Measurements from ENCODE around the gene NAMPT. TPM values are rescaled to one million over a fixed set of nuclear protein-coding genes. Genes with fewer than 3 reads are reported as not detected.
"Not testable (repeated sequence)": the region's sequence is repeated elsewhere in the genome, so short reads cannot be mapped to it uniquely, and the experiment has no call there.

Gene NAMPT
- total RNA-seq, 2 experiments from 2014 or later, result 790 to 812 TPM

GRCh38 chr7:106329408-106329807, 44.6 kb upstream of the NAMPT start:
- DNase-seq (no peak), ATAC-seq (no peak)
- intact Hi-C loops (cut with micrococcal nuclease), result no loop called here
- Mint-ChIP-seq H3K27ac (no peak overlapping the region), H3K9me3 (no peaks in the 10 kb centered on the region), H3K4me3 (no peak overlapping the region), H3K27me3 (peaks cover 15% of the 10 kb centered on the region), H3K36me3 (ENCODE audit: low read depth) (no peaks in the 10 kb centered on the region), H3K4me1 (ENCODE audit: low read depth) (peaks cover 19% of the 10 kb centered on the region)
- TF ChIP-seq CTCF (IDR thresholded peaks at IDR 0.05), result no peak
- ChIA-PET CTCF (interaction anchor here (1.0 kb wide), 1 partner anchor 11 kb away, joined by 3 read pairs; no protein-coding TSS in a partner anchor), POLR2A (interaction anchor here (0.9 kb wide), 1 partner anchor 13 kb away, joined by 3 read pairs; no protein-coding TSS in a partner anchor)

- H3K4me3 Mint-ChIP-seq, result no peak overlapping the region
- intact Hi-C loops (cut with micrococcal nuclease), result no loop called here
- CTCF ChIA-PET, result no interaction called here
- peaks cover 14% of the 10 kb centered on the region for H3K27me3 Mint-ChIP-seq
- H3K9me3 Mint-ChIP-seq, result no peaks in the 10 kb centered on the region
- DNase-seq (no peak), ATAC-seq (no peak)
- H3K36me3 Mint-ChIP-seq (ENCODE audit: low read depth), result no peaks in the 10 kb centered on the region
- H3K4me1 Mint-ChIP-seq (ENCODE audit: low read depth), result peaks cover 19% of the 10 kb centered on the region
- H3K27ac Mint-ChIP-seq, result no peak overlapping the region
- no peak for TF ChIP-seq CTCF (IDR thresholded peaks at IDR 0.05)
- POLR2A ChIA-PET, result interaction anchor here (0.6 kb wide), 1 partner anchor 49 kb away, joined by 4 read pairs; no protein-coding TSS in a partner anchor
Measured at GRCh38 chr7:106327538-106328481, 43.0 kb upstream of the NAMPT start.

- Mint-ChIP-seq H3K4me3 (no peak overlapping the region), H3K4me1 (ENCODE audit: low read depth) (peaks cover 19% of the 10 kb centered on the region), H3K36me3 (ENCODE audit: low read depth) (peaks cover under 1% of the 10 kb centered on the region), H3K27ac (no peak overlapping the region), H3K27me3 (peaks cover 18% of the 10 kb centered on the region), H3K9me3 (peaks cover under 1% of the 10 kb centered on the region)
- DNase-seq (no peak), ATAC-seq (no peak)
- no peak for TF ChIP-seq CTCF (IDR thresholded peaks at IDR 0.05)
- intact Hi-C loops (cut with micrococcal nuclease), result no loop called here
- CTCF ChIA-PET, result no interaction called here
- POLR2A ChIA-PET, result interaction anchor here (0.6 to 1.0 kb wide), 2 partner anchors 31 to 50 kb away, joined by 3 to 4 read pairs; no protein-coding TSS in a partner anchor
Measured at GRCh38 chr7:106326594-106327537, 42.1 kb upstream of the NAMPT start.

- H3K4me1 Mint-ChIP-seq (ENCODE audit: low read depth); H3K27ac Mint-ChIP-seq; POLR2A ChIA-PET; H3K9me3 Mint-ChIP-seq; H3K36me3 Mint-ChIP-seq (ENCODE audit: low read depth); H3K4me3 Mint-ChIP-seq; ATAC-seq; intact Hi-C loops (cut with micrococcal nuclease); DNase-seq; CTCF ChIA-PET: not testable (repeated sequence)
- peaks cover 30% of the 10 kb centered on the region for H3K27me3 Mint-ChIP-seq
Measured at GRCh38 chr7:106324509-106324908, 39.7 kb upstream of the NAMPT start.

GRCh38 chr7:106320254-106320770, 35.5 kb upstream of the NAMPT start:
- H3K27me3 Mint-ChIP-seq, result peaks cover 45% of the 10 kb centered on the region
- H3K4me3 Mint-ChIP-seq; POLR2A ChIA-PET; H3K4me1 Mint-ChIP-seq (ENCODE audit: low read depth); H3K36me3 Mint-ChIP-seq (ENCODE audit: low read depth); intact Hi-C loops (cut with micrococcal nuclease); CTCF ChIA-PET; H3K9me3 Mint-ChIP-seq; DNase-seq; ATAC-seq; H3K27ac Mint-ChIP-seq: not testable (repeated sequence)
